ENCODE data around the gene ERC1. TPM values are rescaled to one million over a fixed set of nuclear protein-coding genes. Genes with fewer than 3 reads are reported as not detected.

The ERC1 gene
- total RNA-seq, 4 donors from 2014 or later = 28.5 to 71.7 (median 38.5) TPM

- Histone ChIP-seq H3K27ac (no peak overlapping the region), H3K36me3 (peaks cover 18% of the 10 kb centered on the region), H3K4me3 (no peak overlapping the region), H3K27me3 (no peaks in the 10 kb centered on the region), H3K4me1 (no peaks in the 10 kb centered on the region), H3K9me3 (no peaks in the 10 kb centered on the region)
- no peak for TF ChIP-seq POLR2A (IDR thresholded peaks at IDR 0.05)
- no peak for TF ChIP-seq CTCF (IDR thresholded peaks at IDR 0.05)
- DNase-seq (ENCODE audit: low spot score in 2 of 2) = no peak
- WGBS = 93% methylated on average over 3 of the region's 3 CpGs
These were observed 29.4 kb downstream of the ERC1 start for GRCh38 chr12:1020389-1020788.

DNA sequence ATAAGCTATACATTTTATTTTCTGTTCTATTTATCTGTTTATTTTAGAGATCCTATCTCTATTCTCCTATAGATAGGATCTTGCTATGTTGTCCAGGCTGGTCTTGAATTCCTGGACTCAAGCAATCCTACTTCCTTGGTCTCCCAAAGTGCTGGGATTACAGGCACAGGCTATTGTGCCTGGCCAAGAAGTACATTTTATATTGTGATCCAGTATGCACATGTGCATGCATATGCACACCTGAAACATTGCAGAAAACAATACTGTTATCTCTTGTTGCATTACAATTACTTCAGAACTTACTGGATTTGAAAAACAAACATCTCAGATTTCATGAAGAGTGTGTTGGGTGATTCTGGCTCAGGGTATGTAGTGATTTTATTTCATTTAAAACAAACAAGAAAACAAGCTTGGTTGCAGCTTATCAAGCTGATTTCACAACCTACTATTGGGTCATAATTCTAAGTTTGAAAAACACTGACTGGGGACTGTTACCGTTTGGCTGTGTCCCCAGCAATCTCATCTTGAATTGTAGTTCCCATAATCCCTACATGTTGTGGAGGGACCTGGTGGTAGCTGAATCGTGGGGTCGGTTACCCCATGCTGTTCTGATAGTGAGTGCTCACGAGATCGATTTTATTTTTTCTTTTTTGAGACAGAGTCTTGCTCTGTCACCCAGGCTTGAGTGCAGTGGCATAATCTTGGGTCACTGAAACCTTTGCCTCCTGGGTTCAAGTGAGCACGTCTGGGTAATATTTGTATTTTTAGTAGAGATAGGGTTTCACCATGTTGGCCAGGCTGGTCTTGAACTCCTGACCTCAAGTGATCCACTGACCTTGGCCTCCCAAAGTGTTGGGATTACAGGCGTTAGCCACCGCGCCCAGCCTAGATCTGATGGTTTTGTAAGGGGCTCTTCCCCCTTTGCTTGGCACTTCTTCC, 31.3 kb downstream of the ERC1 start:
- Histone ChIP-seq H3K27me3 (no peaks in the 10 kb centered on the region), H3K4me1 (no peaks in the 10 kb centered on the region), H3K9me3 (no peaks in the 10 kb centered on the region), H3K27ac (no peak overlapping the region), H3K36me3 (peaks cover 18% of the 10 kb centered on the region), H3K4me3 (no peak overlapping the region)
- TF ChIP-seq CTCF (IDR thresholded peaks at IDR 0.05) = no peak
- TF ChIP-seq POLR2A (IDR thresholded peaks at IDR 0.05) = no peak
- no peak for TF ChIP-seq EP300 (IDR thresholded peaks at IDR 0.05)
- TF ChIP-seq POLR2AphosphoS5 (IDR thresholded peaks at IDR 0.05) = no peak
- DNase-seq (ENCODE audit: low spot score in 2 of 2) = no peak
- WGBS = 95% methylated on average over 9 of the region's 9 CpGs

- Histone ChIP-seq H3K27me3 (no peaks in the 10 kb centered on the region), H3K27ac (no peak overlapping the region), H3K4me3 (no peak overlapping the region), H3K9me3 (no peaks in the 10 kb centered on the region), H3K4me1 (no peaks in the 10 kb centered on the region), H3K36me3 (peaks cover 30% of the 10 kb centered on the region)
- 94% methylated on average over 3 of the region's 3 CpGs for WGBS
- TF ChIP-seq POLR2AphosphoS5 (IDR thresholded peaks at IDR 0.05) = no peak
- TF ChIP-seq CTCF (IDR thresholded peaks at IDR 0.05) = no peak
- TF ChIP-seq POLR2A (IDR thresholded peaks at IDR 0.05) = no peak
- no peak for TF ChIP-seq EP300 (IDR thresholded peaks at IDR 0.05)
- DNase-seq (ENCODE audit: low spot score in 2 of 2) = no peak
These were observed 39.8 kb downstream of the ERC1 start for GRCh38 chr12:1030779-1031178.

DNA sequence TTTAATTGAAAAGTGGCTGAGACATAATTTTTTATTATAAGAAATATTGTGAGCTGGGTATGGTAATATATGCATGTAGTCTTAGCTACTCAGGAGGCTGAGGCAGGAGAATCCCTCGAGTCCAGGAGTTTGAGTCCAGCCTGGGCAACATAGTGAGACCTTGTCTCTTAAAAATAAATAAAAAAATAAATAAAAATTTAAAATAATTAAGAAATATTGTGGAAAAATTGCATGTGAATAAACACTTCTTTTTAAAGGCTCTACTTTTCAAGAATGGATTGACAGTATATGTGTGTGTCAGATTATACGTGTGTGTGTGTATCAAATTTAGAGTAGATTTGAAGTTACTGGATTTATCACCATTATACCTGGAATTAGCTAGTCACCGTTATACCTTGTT, 43.2 kb downstream of the ERC1 start:
- H3K27ac ChIP-seq = no peak overlapping the region
- DNase-seq (ENCODE audit: low spot score in 2 of 2) = no peak
- H3K36me3 ChIP-seq = peaks cover 13% of the 10 kb centered on the region
- no peaks in the 10 kb centered on the region for H3K27me3 ChIP-seq
- TF ChIP-seq EP300 (IDR thresholded peaks at IDR 0.05) = no peak
- no peak for TF ChIP-seq CTCF (IDR thresholded peaks at IDR 0.05)
- TF ChIP-seq POLR2AphosphoS5 (IDR thresholded peaks at IDR 0.05) = no peak
- TF ChIP-seq POLR2A (IDR thresholded peaks at IDR 0.05) = no peak
- no peaks in the 10 kb centered on the region for H3K9me3 ChIP-seq
- WGBS = 93% methylated on average over 3 of the region's 3 CpGs
- H3K4me1 ChIP-seq = no peaks in the 10 kb centered on the region
- H3K4me3 ChIP-seq = no peak overlapping the region

DNA sequence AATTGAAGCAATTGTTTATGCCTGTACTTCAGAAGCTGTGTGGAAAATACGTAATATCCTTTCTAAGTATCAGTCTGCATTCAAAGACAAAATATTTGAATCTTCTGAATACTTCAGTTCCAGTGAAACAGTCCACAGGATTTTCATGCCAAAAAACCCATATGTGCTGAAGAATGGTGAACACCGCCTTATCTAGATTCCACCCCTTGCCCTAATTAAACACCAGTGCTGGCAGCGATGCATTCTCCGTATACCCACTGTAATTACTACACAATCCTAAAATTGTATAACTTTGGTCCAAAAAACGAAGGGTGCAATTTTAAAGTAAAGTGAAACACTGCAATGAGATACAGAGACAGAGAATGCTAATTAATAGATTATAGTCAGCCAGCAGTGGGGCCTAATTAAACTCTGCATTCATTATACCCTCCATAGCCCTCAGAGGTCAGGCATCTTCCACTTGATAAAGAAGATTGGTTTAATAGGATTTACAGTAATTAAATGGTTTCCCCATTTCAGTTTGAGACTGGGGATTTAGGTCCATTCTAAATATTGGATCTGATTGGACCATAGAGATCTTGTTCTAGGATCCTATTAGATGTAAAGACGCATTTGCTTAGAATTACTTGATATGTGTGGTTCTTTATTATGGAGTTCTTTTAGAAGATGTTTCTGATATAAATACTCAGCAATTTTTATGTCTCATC, 43.9 kb downstream of the ERC1 start:
- 90% methylated on average over 6 of the region's 6 CpGs for WGBS

More for the DNA sequence above, 43.9 kb downstream of the ERC1 start:
- Histone ChIP-seq H3K27ac (no peak overlapping the region), H3K4me1 (no peaks in the 10 kb centered on the region), H3K36me3 (peaks cover 6% of the 10 kb centered on the region), H3K9me3 (no peaks in the 10 kb centered on the region), H3K4me3 (no peak overlapping the region), H3K27me3 (no peaks in the 10 kb centered on the region)
- no peak for DNase-seq (ENCODE audit: low spot score in 2 of 2)
- TF ChIP-seq POLR2AphosphoS5 (IDR thresholded peaks at IDR 0.05) (no peak), POLR2A (IDR thresholded peaks at IDR 0.05) (no peak)

All from suprapubic skin (tissue), 4 donors.